ENCODE results near the gene CXorf66.

DNA sequence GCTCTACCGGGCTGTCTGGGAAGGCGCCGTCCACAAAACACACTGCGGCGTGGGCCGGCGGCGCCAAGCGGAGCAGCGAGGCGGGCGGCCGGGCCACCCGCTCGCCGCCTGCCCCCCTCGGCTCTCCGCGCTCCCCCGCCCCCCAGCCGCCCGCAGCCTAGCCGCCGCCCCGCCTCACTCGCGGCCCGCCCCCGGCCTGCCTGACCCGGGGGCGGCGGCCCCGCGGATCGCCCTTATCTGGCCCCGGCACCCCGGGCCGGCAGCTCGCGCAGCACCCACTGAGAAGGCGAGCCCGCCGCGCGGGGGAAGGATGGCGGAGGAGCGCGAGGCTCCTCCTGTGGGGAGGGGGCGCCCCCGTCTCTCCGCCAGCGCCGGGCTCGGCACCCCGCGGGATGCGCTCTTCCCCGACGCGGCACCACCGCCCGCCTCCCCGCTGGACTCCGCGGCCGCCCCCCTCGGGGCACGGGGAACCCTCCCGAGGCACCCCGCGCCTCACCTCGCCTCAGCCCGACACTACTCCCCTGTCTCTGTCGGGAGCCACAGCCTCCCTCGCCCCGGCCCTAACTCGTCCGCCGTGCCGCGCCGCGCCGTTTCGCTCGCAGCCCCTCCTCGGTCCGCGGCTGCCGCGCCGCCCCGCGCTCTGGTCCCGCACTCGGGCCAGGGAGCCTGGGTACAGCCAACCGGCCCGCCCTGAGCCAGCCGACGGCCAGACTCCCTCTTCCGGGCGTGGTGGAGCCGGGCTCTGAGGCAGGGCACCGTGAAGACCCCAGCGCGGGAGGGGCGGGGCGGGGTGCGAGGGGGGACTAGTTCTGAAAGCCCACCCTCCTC, 33.0 kb downstream of the CXorf66 start:
- TF ChIP-seq POLR2A (IDR thresholded peaks at IDR 0.05; ENCODE audit: low read depth, low read length) = no peak
- TF ChIP-seq POU2F2 (IDR thresholded peaks at IDR 0.05; ENCODE audit: low read depth, low read length) = no peak
